Central memory CD8-positive, alpha-beta T cell (primary cell): ENCODE data around the gene RNU11.

Experiments
- ATAC-seq: fragments of 150-1000 bp; cut with Tn5 transposase; replicated peaks from 2 replicates; pipeline ENCODE4 v1.10.0; 2022; ENCODE audit warnings: mild to moderate bottlenecking, moderate FRiP score, moderate number of reproducible peaks; ENCODE audit not compliant: poor library complexity, severe bottlenecking; ENCODE audit errors: extremely low read depth
- DNase-seq, 2 donors: peaks; one replicate each; pipeline ENCODE4 v3.0.0; 2021; ENCODE audit warnings: low spot score in 2 of 2
- H3K27ac Mint-ChIP-seq: one replicate; pipeline ENCODE4 v1.8.0; 2022; ENCODE audit warnings: low read depth, mild to moderate bottlenecking, moderate library complexity, mixed read lengths
- H3K27me3 Mint-ChIP-seq: one replicate; pipeline ENCODE4 v1.8.0; 2022; ENCODE audit warnings: mixed read lengths
- H3K36me3 Mint-ChIP-seq: one replicate; pipeline ENCODE4 v1.8.0; 2022; ENCODE audit warnings: mild to moderate bottlenecking, moderate library complexity, mixed read lengths; ENCODE audit not compliant: insufficient read depth
- H3K4me1 Mint-ChIP-seq: one replicate; pipeline ENCODE4 v1.8.0; 2022; ENCODE audit warnings: mixed read lengths
- H3K4me3 Mint-ChIP-seq: one replicate; pipeline ENCODE4 v1.8.0; 2022; ENCODE audit warnings: mild to moderate bottlenecking, moderate library complexity, mixed read lengths
- H3K9me3 Mint-ChIP-seq: one replicate; pipeline ENCODE4 v1.8.0; 2022; ENCODE audit warnings: mixed read lengths

Gene RNU11

GRCh38 chr1:28648474-28649198 lies at the start of gene RNU11:
Gene RNU11 (plus strand): TSS chr1:28648600.
- Mint-ChIP-seq H3K4me3 (peak within 1 kb of the TSS; percentile 77), H3K27ac (peak within 1 kb of the TSS; percentile 99), H3K27me3 (no peaks in the 10 kb centered on the region), H3K4me1 (peaks cover 24% of the 10 kb centered on the region), H3K9me3 (no peaks in the 10 kb centered on the region), H3K36me3 (peaks cover 22% of the 10 kb centered on the region)
- ATAC-seq (peak; percentile 80), DNase-seq (peak; percentile 77 to 92)

DNA sequence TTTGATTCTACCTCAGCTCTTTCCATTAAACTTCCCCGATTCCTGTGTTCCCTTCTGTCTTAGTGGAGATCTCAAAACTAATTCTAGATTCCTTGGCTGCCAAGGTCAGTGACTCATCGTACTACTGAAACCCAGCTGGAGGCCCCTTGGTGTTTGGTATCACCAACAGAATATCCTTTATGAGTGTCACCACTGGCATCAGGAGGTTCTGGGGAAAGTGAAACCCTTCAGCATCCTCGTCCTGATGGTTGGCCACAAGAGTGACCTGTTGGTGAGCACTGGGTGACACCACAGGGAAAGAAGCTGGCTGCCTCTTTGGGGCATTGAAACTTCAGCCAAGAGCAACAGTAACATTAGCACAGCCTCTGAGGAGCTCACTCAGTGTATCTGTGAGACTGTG lies 46.7 kb upstream of the RNU11 start:
- Mint-ChIP-seq H3K9me3 (no peaks in the 10 kb centered on the region), H3K27ac (no peak overlapping the region), H3K36me3 (peaks cover 22% of the 10 kb centered on the region), H3K4me1 (no peaks in the 10 kb centered on the region), H3K27me3 (no peaks in the 10 kb centered on the region), H3K4me3 (no peak overlapping the region)
- no peak for ATAC-seq
- no peak for DNase-seq

GRCh38 chr1:28602536-28603439 lies 45.6 kb upstream of the RNU11 start:
- Mint-ChIP-seq H3K27ac (no peak overlapping the region), H3K9me3 (no peaks in the 10 kb centered on the region), H3K27me3 (no peaks in the 10 kb centered on the region), H3K4me1 (no peaks in the 10 kb centered on the region), H3K4me3 (no peak overlapping the region), H3K36me3 (peaks cover 25% of the 10 kb centered on the region)
- no peak for DNase-seq
- ATAC-seq: no peak

DNA sequence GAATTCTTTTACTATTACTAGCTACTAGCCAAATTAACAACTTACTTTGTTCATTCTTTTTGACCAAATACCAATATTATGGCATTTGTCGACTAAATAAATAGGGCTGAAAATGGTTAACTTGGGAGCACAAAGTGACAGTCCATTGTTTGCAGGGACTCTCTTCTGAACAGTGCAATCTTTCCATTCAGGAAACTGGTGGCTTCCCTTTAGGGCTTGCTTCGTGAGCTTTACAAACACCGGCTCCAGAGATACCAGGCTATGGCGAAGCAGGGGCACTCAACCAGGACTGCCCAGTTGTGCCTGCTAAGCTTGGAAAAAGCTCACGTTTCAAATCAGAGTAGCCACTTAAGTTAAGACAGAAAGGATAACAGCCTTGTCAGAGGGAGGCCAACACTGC lies 44.0 kb upstream of the RNU11 start:
- ATAC-seq (no peak), DNase-seq (no peak)
- no peaks in the 10 kb centered on the region for H3K27me3 Mint-ChIP-seq
- peaks cover 28% of the 10 kb centered on the region for H3K36me3 Mint-ChIP-seq
- no peak overlapping the region for H3K27ac Mint-ChIP-seq
- H3K9me3 Mint-ChIP-seq: no peaks in the 10 kb centered on the region
- H3K4me1 Mint-ChIP-seq: no peaks in the 10 kb centered on the region
- H3K4me3 Mint-ChIP-seq: no peak overlapping the region

DNA sequence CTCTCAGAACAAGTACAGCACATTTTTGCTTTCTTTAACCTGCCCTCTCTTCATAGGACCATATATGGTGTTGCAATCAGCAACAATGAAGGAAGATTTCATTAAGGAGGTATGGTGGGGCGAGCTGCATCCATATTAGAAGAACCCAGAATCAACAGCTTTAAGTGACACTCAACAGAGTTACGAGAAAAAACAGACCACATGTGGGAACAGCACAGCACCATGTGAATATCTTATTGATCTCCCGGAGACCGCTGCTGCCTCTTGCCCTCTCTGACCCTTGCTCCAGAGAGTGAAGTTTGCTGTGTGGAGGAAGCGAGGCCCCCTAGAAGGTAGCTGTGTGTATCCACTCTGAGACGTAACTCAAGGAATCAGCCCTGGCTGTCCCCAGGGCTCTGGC lies 43.4 kb upstream of the RNU11 start:
- H3K4me3 Mint-ChIP-seq: no peak overlapping the region
- DNase-seq (no peak), ATAC-seq (no peak)
- H3K36me3 Mint-ChIP-seq: peaks cover 28% of the 10 kb centered on the region
- no peaks in the 10 kb centered on the region for H3K4me1 Mint-ChIP-seq
- no peak overlapping the region for H3K27ac Mint-ChIP-seq
- no peaks in the 10 kb centered on the region for H3K27me3 Mint-ChIP-seq
- H3K9me3 Mint-ChIP-seq: no peaks in the 10 kb centered on the region

GRCh38 chr1:28606771-28607170 lies 41.6 kb upstream of the RNU11 start:
- H3K36me3 Mint-ChIP-seq: peaks cover 32% of the 10 kb centered on the region
- DNase-seq: no peak
- no peak overlapping the region for H3K27ac Mint-ChIP-seq
- no peaks in the 10 kb centered on the region for H3K9me3 Mint-ChIP-seq
- H3K27me3 Mint-ChIP-seq: no peaks in the 10 kb centered on the region
- no peak overlapping the region for H3K4me3 Mint-ChIP-seq
- no peaks in the 10 kb centered on the region for H3K4me1 Mint-ChIP-seq
- no peak for ATAC-seq

GRCh38 chr1:28613175-28613574 lies 35.2 kb upstream of the RNU11 start:
- DNase-seq: no peak
- H3K27ac Mint-ChIP-seq: no peak overlapping the region
- ATAC-seq: no peak
- no peaks in the 10 kb centered on the region for H3K27me3 Mint-ChIP-seq
- peaks cover 34% of the 10 kb centered on the region for H3K36me3 Mint-ChIP-seq
- no peak overlapping the region for H3K4me3 Mint-ChIP-seq
- no peaks in the 10 kb centered on the region for H3K9me3 Mint-ChIP-seq
- H3K4me1 Mint-ChIP-seq: no peaks in the 10 kb centered on the region

DNA sequence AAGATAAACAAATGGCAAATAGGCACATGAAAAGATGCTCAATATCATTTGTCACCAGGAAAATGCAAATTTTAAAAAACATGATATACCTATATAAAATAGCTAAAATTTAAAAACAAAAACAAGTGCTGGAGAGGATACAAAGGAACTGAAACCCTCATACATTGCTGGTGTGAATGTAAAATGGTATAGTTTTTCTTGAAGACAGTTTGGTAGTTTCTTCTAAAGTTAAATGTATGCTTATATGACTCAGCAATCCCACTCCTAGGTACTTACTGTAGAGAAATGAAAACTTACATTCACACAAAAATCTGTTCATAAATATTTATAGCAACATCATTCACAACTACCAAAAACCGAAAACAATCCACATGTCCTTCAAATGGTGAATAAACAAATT lies 16.7 kb upstream of the RNU11 start:
- no peak for ATAC-seq
- Mint-ChIP-seq H3K27ac (no peak overlapping the region), H3K4me3 (no peak overlapping the region), H3K27me3 (no peaks in the 10 kb centered on the region), H3K9me3 (no peaks in the 10 kb centered on the region), H3K36me3 (peaks cover 10% of the 10 kb centered on the region), H3K4me1 (peaks cover 6% of the 10 kb centered on the region)
- DNase-seq: no peak

DNA sequence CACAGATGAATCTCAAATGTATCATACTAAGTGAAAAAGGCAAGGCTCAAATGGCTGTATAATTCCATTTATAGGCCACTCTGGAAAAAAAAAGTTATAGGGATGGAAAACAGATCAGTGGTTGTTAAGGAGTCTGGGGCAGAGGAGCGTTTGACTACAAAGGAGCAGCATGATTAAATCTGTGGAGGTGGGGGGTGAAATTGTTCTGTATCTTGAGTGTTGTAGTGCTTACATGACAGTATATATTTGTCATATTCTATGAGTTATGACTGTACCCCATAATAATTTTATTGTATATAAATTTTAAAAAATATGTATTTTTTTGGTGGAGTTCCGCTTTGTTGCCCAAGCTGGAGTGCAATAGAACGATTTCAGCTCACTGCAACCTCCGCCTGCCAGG lies 15.8 kb upstream of the RNU11 start:
- Mint-ChIP-seq H3K4me3 (no peak overlapping the region), H3K4me1 (peaks cover 6% of the 10 kb centered on the region), H3K36me3 (peaks cover 10% of the 10 kb centered on the region), H3K27me3 (no peaks in the 10 kb centered on the region), H3K27ac (no peak overlapping the region), H3K9me3 (no peaks in the 10 kb centered on the region)
- ATAC-seq: no peak
- no peak for DNase-seq

DNA sequence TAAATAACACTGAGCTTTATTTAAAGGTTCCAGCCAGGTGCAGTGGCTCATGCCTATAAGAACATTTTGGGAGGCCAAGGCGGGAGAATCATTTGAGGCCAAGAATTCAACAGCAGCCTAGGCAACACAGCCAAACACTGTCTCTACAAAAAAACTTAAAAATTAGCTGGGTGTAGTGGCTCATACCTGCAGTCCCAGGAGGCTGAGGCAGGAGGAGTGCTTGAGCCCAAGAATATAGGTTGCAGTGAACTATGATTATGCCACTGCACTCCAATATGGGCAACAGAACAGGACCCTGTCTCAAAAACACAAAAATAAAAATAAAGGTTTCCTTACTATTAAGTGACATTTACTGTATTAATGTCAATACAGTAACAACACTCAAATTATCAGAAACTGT lies 7.6 kb upstream of the RNU11 start:
- peak overlapping the region; percentile 100 for H3K4me3 Mint-ChIP-seq
- H3K27me3 Mint-ChIP-seq: no peaks in the 10 kb centered on the region
- peak in 1 of 2 donors; percentile 20 for DNase-seq
- no peak overlapping the region for H3K27ac Mint-ChIP-seq
- no peak for ATAC-seq
- H3K36me3 Mint-ChIP-seq: peaks cover 19% of the 10 kb centered on the region
- peaks cover 32% of the 10 kb centered on the region for H3K4me1 Mint-ChIP-seq
- H3K9me3 Mint-ChIP-seq: no peaks in the 10 kb centered on the region

DNA sequence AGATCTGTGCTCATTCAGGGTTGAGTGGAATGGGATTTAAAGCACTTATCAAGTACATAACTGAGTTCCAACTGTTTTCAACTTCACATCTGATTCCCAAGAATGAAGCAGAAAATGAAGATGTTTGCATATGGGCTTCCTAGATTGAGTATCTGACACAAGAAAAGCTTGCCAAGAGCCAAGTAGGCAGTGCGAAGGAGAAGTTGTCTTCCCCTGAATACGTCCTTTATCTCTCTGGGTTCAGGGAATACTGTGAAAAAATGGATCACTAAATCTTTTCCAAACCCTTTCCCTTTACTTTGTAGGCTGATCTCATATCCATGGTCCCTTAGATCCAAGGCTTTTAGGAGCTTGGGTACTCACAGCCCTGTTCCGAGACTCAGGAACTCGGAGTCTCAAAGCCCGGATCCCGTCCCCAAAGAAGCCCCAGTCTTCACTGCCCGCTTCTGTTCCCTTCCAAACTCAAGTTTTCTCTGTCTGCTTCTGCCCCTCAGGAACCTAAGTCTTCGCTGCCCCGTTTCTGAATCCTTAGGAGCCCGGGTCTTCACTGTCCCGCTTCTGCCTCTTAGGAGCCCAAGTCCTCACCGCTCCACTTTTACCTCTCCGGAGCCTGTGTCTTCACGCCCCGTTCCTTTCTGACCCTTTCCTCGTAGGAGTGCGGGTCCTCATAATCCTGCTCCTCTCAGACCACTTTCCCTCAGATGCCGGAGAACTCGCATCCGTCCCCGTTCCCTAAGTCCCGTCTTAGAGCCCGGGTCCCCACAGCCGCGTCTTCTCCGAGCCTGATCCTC lies 6.1 kb upstream of the RNU11 start:
- Mint-ChIP-seq H3K4me1 (peaks cover 32% of the 10 kb centered on the region), H3K36me3 (peaks cover 21% of the 10 kb centered on the region), H3K9me3 (no peaks in the 10 kb centered on the region), H3K27ac (peak overlapping the region; percentile 100), H3K4me3 (peak overlapping the region; percentile 100), H3K27me3 (no peaks in the 10 kb centered on the region)
- ATAC-seq (peak; percentile 3), DNase-seq (no peak)

DNA sequence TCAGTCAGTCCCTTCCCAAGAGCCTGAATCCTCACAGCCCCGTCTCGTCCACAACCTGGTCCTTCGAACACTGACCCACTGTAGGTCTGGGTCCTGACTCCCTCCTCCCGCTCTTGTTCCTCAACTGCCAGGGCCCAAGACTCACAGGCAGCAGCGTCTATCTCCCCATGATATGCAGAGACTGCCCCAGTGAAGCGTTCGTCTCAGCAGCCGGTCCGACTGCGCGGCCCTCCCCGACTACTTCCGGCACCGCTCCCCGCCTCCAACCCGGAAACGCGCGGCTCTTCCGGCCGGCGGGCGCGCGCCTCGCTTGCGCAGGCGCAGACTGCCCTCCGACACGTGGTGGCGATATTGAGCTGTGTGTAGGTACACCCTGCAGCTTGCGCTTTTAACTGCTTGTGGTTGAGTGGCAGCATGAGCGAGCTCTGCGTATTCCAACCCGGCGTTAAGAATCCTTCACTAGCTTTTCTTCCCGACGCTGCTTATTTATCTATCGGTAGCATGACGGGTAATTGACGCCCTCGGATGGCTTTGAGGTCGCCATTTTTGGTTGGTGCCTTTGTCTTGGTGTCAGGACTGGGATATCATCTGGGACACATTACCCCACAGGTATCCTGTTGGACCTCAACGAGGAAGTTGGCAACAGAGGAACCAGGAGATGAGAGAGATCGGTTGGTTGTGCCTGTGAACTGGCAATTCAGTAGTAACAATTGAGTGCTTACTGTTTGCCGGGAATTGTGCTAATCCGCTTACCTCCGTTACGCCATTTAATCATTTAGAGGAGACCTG lies 5.4 kb upstream of the RNU11 start, which contains the start of gene TAF12:
Gene TAF12, minus strand, starts transcription at position 221 of the 789 bp plus-strand sequence. CDS start 20,986 bp downstream, outside the sequence.
- ATAC-seq (peak; percentile 86), DNase-seq (peak; percentile 71 to 83)
- peak within 1 kb of the TSS; percentile 100 for H3K4me3 Mint-ChIP-seq
- no peaks in the 10 kb centered on the region for H3K9me3 Mint-ChIP-seq
- H3K4me1 Mint-ChIP-seq: peaks cover 36% of the 10 kb centered on the region
- H3K27ac Mint-ChIP-seq: peak within 1 kb of the TSS; percentile 100
- peaks cover 24% of the 10 kb centered on the region for H3K36me3 Mint-ChIP-seq
- H3K27me3 Mint-ChIP-seq: no peaks in the 10 kb centered on the region
